NT2/D1 (cell line): Measurements from ENCODE around the gene RXFP3.
"Not testable (repeated sequence)": the region's sequence is repeated elsewhere in the genome, so short reads cannot be mapped to it uniquely, and the experiment has no call there.

Experiments used
- DNase-seq: peaks from one replicate; pipeline ENCODE4 v3.0.0-alpha.2; 2011; ENCODE audit warnings: low read depth, low spot score
- H3K27me3 ChIP-seq: 2 replicates; pipeline ENCODE4 v1.6.0; 2011; ENCODE audit warnings: mild to moderate bottlenecking; ENCODE audit not compliant: insufficient read length, insufficient read depth
- H3K36me3 ChIP-seq: 2 replicates; pipeline ENCODE4 v1.6.1; 2011; ENCODE audit warnings: mild to moderate bottlenecking, low read length, mixed read lengths; ENCODE audit not compliant: insufficient read depth, insufficient read length
- H3K4me1 ChIP-seq: 2 replicates; pipeline ENCODE4 v1.5.1; 2011; ENCODE audit not compliant: insufficient read depth, insufficient read length
- H3K4me3 ChIP-seq: 2 replicates; pipeline ENCODE4 v1.5.1; 2011; ENCODE audit warnings: low read depth; ENCODE audit not compliant: insufficient read length
- H3K9ac ChIP-seq: 2 replicates; pipeline ENCODE4 v1.6.0; 2011; ENCODE audit warnings: low read depth; ENCODE audit not compliant: insufficient read length
- H3K9me3 ChIP-seq: 2 replicates; pipeline ENCODE4 v1.5.1; 2011; ENCODE audit warnings: mild to moderate bottlenecking, low read length; ENCODE audit not compliant: insufficient read depth
- SUZ12 ChIP-seq: IDR thresholded peaks from 2 replicates; pipeline ENCODE4 v1.6.1; 2011; ENCODE audit not compliant: insufficient read length, insufficient read depth; ENCODE audit errors: extremely low read depth
- YY1 ChIP-seq: IDR thresholded peaks from 2 replicates; pipeline ENCODE4 v1.6.1; 2011; ENCODE audit not compliant: insufficient read length, insufficient read depth
- ZNF274 ChIP-seq: IDR thresholded peaks from 2 replicates; pipeline ENCODE4 v1.6.1; 2011; ENCODE audit warnings: mild to moderate bottlenecking, low read depth, low read length

Gene RXFP3

GRCh38 chr5:33892620-33893137 lies 43.5 kb upstream of the RXFP3 start:
- Histone ChIP-seq H3K9me3 (no peaks in the 10 kb centered on the region), H3K4me1 (peaks cover 4% of the 10 kb centered on the region), H3K36me3 (no peaks in the 10 kb centered on the region), H3K9ac (peak overlapping the region; percentile 64), H3K4me3 (peak overlapping the region; percentile 18), H3K27me3 (no peaks in the 10 kb centered on the region)
- no peak for DNase-seq
- no peak for TF ChIP-seq SUZ12
- TF ChIP-seq ZNF274, result no peak

- TF ChIP-seq SUZ12, result no peak
- no peak for TF ChIP-seq YY1
- TF ChIP-seq ZNF274, result no peak
- H3K36me3 ChIP-seq, result no peaks in the 10 kb centered on the region
- H3K27me3 ChIP-seq, result no peaks in the 10 kb centered on the region
- H3K9me3 ChIP-seq, result no peaks in the 10 kb centered on the region
- H3K4me3 ChIP-seq, result no peak overlapping the region
- H3K4me1 ChIP-seq, result peaks cover 4% of the 10 kb centered on the region
- no peak for DNase-seq
- H3K9ac ChIP-seq, result no peak overlapping the region
Measured at GRCh38 chr5:33894566-33894965, 41.6 kb upstream of the RXFP3 start.

GRCh38 chr5:33901156-33901555 lies 35.0 kb upstream of the RXFP3 start:
- no peak for DNase-seq
- no peaks in the 10 kb centered on the region for H3K36me3 ChIP-seq
- TF ChIP-seq ZNF274, result no peak
- TF ChIP-seq SUZ12, result no peak
- no peak for TF ChIP-seq YY1

GRCh38 chr5:33903118-33903517 lies 33.1 kb upstream of the RXFP3 start:
- Histone ChIP-seq H3K9ac (no peak overlapping the region), H3K36me3 (no peaks in the 10 kb centered on the region), H3K4me1 (no peaks in the 10 kb centered on the region), H3K9me3 (peaks cover 17% of the 10 kb centered on the region), H3K4me3 (no peak overlapping the region), H3K27me3 (no peaks in the 10 kb centered on the region)
- DNase-seq, result no peak
- no peak for TF ChIP-seq ZNF274
- TF ChIP-seq SUZ12, result no peak

More at GRCh38 chr5:33901156-33901555, 35.0 kb upstream of the RXFP3 start:
- no peak overlapping the region for H3K9ac ChIP-seq
- no peaks in the 10 kb centered on the region for H3K4me1 ChIP-seq
- no peaks in the 10 kb centered on the region; the same call in 1 of the 2 replicates for H3K9me3 ChIP-seq
- H3K4me3 ChIP-seq, result no peak overlapping the region
- no peaks in the 10 kb centered on the region for H3K27me3 ChIP-seq

- Histone ChIP-seq H3K27me3 (no peaks in the 10 kb centered on the region), H3K4me1 (no peaks in the 10 kb centered on the region), H3K36me3 (no peaks in the 10 kb centered on the region), H3K9me3 (peaks cover 17% of the 10 kb centered on the region), H3K4me3 (no peak overlapping the region), H3K9ac (no peak overlapping the region)
- TF ChIP-seq SUZ12 (no peak), YY1 (no peak), ZNF274 (no peak)
- no peak for DNase-seq
Measured at GRCh38 chr5:33905381-33905780, 30.8 kb upstream of the RXFP3 start.

- H3K4me3 ChIP-seq, H3K9ac ChIP-seq, H3K36me3 ChIP-seq, H3K4me1 ChIP-seq, DNase-seq, H3K27me3 ChIP-seq: not testable (repeated sequence)
- H3K9me3 ChIP-seq, result peaks cover 17% of the 10 kb centered on the region
Measured at GRCh38 chr5:33906248-33906647, 29.9 kb upstream of the RXFP3 start.

- not testable (repeated sequence) for DNase-seq, H3K4me1 ChIP-seq, H3K36me3 ChIP-seq, H3K27me3 ChIP-seq, H3K9ac ChIP-seq, H3K4me3 ChIP-seq, H3K9me3 ChIP-seq
Measured at GRCh38 chr5:33914844-33915243, 21.3 kb upstream of the RXFP3 start.

- Histone ChIP-seq H3K9ac (no peak overlapping the region), H3K4me1 (no peaks in the 10 kb centered on the region), H3K27me3 (no peaks in the 10 kb centered on the region), H3K4me3 (no peak overlapping the region), H3K36me3 (no peaks in the 10 kb centered on the region), H3K9me3 (no peaks in the 10 kb centered on the region)
- DNase-seq, result no peak
- TF ChIP-seq ZNF274, result no peak
- no peak for TF ChIP-seq SUZ12
- TF ChIP-seq YY1, result no peak
Measured at GRCh38 chr5:33921002-33921401, 15.2 kb upstream of the RXFP3 start.
